Tibial nerve (tissue), 4 donors: ENCODE results near the gene PTPRK. TPM values are rescaled to one million over a fixed set of nuclear protein-coding genes. Genes with fewer than 3 reads are reported as not detected.

Source experiments
- DNase-seq, 2 donors: peaks; one replicate each; pipeline ENCODE4 v3.0.0-alpha.2; 2019; ENCODE audit warnings: low spot score in 2 of 2
- H3K27ac ChIP-seq, 4 donors: fragments of 200-600 bp; sonication (generic) in 3 of 4; one replicate each; pipeline ENCODE4 v1.5.1; 2017 to 2019; ENCODE audit warnings: mild to moderate bottlenecking in 1 of 4
- H3K27me3 ChIP-seq, 2 donors: fragments of 200-600 bp; sonication (generic) in 1 of 2; one replicate each; pipeline versions ENCODE4 v1.5.1 to v1.6.0; 2017 to 2019
- H3K36me3 ChIP-seq, 3 donors: fragments of 200-600 bp; sonication (generic); one replicate each; pipeline ENCODE4 v1.5.1; 2018 to 2019
- H3K4me1 ChIP-seq, 4 donors: fragments of 200-600 bp; sonication (generic) in 3 of 4; one replicate each; pipeline ENCODE4 v1.5.1; 2017 to 2019
- H3K4me3 ChIP-seq, 4 donors: fragments of 200-600 bp; sonication (generic) in 3 of 4; one replicate each; pipeline ENCODE4 v1.5.1; 2017 to 2019; ENCODE audit warnings: mild to moderate bottlenecking in 1 of 4, moderate library complexity in 1 of 4
- H3K9me3 ChIP-seq, 4 donors: fragments of 200-600 bp; sonication (generic) in 3 of 4; one replicate each; pipeline ENCODE4 v1.5.1; 2017 to 2019
- EP300 ChIP-seq, 2 donors: sonication (generic); formaldehyde crosslinking; IDR thresholded peaks; one replicate each; pipeline ENCODE4 v1.6.1; 2017; ENCODE audit warnings: antibody characterized with exemption in 2 of 2, mild to moderate bottlenecking in 1 of 2
- POLR2A ChIP-seq, 2 donors: fragments of 450-650 bp; IDR thresholded peaks; one replicate each; pipeline ENCODE4 v1.6.1; 2017; ENCODE audit warnings: antibody characterized with exemption in 2 of 2, mild to moderate bottlenecking in 2 of 2, moderate library complexity in 2 of 2
- WGBS, 2 donors: methylation state at CpG; one replicate each; pipeline ENCODE4 v1.1.5; 2018; 5-methylcytosine and 5-hydroxymethylcytosine counted together
- total RNA-seq, 4 donors: library from RNA; depleted of rRNA; stranded (reverse); fragments of >200 nt; gene quantifications; one replicate each; pipeline ENCODE4 v1.1.0, GENCODE V29; 2016
- TF ChIP-seq, protein P1 (sequence below), 5 experiments: fragments of 200-600 bp in 3 of 5; fragments of 450-650 bp in 2 of 5; sonication (generic) in 3 of 5; IDR thresholded peaks; one replicate each; pipeline ENCODE4 v1.5.1; 2016 to 2019; ENCODE audit warnings: antibody characterized with exemption in 5 of 5, mild to moderate bottlenecking in 3 of 5, moderate library complexity in 2 of 5

The PTPRK gene
- total RNA-seq, 4 donors from 2014 or later: 17.4 to 26.1 (median 21.2) TPM

DNA sequence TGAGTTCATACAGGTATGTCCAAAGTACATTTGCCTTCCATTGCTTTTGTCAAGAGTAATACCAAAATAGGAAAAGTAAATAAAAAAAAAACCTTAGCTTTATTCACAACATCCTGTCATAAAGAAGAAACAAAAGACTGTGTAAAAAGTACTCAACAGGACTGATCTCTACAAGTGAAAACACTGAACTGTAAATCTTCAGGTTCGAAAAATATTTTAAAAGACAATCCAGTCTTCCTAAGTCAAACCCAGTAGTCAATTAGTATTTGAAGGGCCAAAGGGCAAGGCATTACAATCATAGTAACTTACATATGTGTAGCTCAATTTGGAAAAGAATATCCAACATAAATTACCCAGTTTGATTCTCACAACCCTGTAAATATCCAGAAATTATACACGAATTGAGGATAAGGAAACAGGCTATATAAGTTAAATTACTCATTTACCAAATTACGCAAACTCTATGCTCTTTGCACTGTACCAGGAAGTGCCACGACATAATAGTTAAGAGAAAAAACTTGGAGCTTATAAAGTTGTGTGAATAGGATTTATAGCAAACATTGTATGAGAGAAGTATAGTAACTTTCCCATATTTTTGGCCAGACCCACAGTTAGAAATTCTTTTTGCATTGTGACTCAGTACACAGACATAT is 21.2 kb downstream of the PTPRK start:
- 72 to 78% methylated on average over 4 of the region's 4 CpGs for WGBS, 2 donors
- no peak overlapping the region for H3K27ac ChIP-seq
- TF ChIP-seq, protein P1, sequence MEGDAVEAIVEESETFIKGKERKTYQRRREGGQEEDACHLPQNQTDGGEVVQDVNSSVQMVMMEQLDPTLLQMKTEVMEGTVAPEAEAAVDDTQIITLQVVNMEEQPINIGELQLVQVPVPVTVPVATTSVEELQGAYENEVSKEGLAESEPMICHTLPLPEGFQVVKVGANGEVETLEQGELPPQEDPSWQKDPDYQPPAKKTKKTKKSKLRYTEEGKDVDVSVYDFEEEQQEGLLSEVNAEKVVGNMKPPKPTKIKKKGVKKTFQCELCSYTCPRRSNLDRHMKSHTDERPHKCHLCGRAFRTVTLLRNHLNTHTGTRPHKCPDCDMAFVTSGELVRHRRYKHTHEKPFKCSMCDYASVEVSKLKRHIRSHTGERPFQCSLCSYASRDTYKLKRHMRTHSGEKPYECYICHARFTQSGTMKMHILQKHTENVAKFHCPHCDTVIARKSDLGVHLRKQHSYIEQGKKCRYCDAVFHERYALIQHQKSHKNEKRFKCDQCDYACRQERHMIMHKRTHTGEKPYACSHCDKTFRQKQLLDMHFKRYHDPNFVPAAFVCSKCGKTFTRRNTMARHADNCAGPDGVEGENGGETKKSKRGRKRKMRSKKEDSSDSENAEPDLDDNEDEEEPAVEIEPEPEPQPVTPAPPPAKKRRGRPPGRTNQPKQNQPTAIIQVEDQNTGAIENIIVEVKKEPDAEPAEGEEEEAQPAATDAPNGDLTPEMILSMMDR (IDR thresholded peaks at IDR 0.05): no peak
- no peak for TF ChIP-seq POLR2A (IDR thresholded peaks at IDR 0.05)
- TF ChIP-seq EP300 (IDR thresholded peaks at IDR 0.05): no peak
- no peaks in the 10 kb centered on the region for H3K27me3 ChIP-seq
- DNase-seq: no peak
- H3K36me3 ChIP-seq: no peaks in the 10 kb centered on the region
- H3K4me3 ChIP-seq: no peak overlapping the region
- H3K9me3 ChIP-seq: no peaks in the 10 kb centered on the region
- peaks cover 0 to 13% (median 2%) of the 10 kb centered on the region in 4 donors for H3K4me1 ChIP-seq

DNA sequence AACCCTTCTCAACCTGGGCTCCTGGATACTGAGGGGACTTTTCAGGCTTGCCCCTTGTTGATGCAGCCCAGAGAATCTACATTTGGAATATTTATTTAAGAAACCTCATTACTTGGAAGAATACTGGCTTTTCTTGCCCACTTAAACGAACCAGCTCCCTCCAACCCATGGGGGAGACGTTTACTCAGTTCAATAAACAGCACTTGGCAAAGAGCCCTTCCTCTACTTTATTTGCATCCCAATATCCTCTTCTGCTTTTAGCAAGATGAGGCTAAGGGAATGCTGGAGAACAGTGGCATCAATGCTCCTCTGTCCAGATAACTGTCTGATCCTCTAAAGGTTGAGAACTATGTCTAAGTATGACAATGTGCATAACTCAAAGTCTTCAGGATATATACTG is 22.2 kb downstream of the PTPRK start:
- no peaks in the 10 kb centered on the region for H3K27me3 ChIP-seq
- WGBS, 2 donors: 22 to 25% methylated on average over 2 of the region's 2 CpGs
- no peak overlapping the region for H3K4me3 ChIP-seq
- DNase-seq: no peak
- H3K9me3 ChIP-seq: no peaks in the 10 kb centered on the region
- TF ChIP-seq EP300 (IDR thresholded peaks at IDR 0.05): no peak
- TF ChIP-seq, protein P1 (IDR thresholded peaks at IDR 0.05): no peak
- TF ChIP-seq POLR2A (IDR thresholded peaks at IDR 0.05): no peak
- H3K4me1 ChIP-seq: peaks cover 0 to 13% (median 2%) of the 10 kb centered on the region in 4 donors
- H3K36me3 ChIP-seq: no peaks in the 10 kb centered on the region
- H3K27ac ChIP-seq: no peak overlapping the region

DNA sequence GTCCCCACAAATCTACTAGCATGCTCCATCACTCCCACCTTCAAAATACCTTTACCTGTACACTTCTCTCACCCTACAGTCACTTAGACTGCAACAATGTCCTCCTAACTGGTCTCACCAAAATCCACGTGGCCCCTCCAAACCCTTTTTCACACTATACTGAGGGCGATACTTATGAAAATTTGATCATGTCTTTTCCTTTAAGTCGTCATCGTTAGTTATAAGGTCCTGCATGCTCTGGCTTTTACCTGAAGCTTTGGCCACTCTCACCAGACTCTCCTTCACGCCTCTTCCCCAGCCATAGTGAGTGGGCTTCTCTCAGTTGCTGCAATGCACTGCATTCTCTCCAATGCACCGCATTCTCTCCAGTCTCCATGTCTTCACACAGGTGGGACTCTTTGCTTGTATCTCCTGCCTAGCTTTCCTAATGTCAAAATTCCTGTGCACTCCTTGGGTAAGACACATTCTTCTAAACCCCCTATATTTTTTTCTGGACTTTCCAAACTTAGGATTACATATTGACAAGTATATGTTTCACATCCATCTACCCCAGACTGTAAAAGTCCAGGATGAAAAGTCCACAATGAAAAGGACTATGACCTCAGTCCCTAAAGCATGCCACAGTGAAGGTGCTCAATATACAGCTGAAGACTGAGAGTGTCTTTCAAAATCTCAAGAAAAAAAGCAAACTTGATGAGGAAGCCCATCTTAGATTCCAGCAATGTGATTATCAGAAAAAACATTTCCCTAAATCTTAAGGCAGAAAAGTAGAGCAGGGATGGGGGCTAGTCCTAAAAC is 24.7 kb downstream of the PTPRK start:
- no peak for DNase-seq
- peaks cover 0 to 18% (median 2%) of the 10 kb centered on the region in 4 donors for H3K4me1 ChIP-seq
- H3K4me3 ChIP-seq: no peak overlapping the region
- no peaks in the 10 kb centered on the region for H3K27me3 ChIP-seq
- H3K36me3 ChIP-seq: no peaks in the 10 kb centered on the region
- no peaks in the 10 kb centered on the region for H3K9me3 ChIP-seq
- no peak overlapping the region for H3K27ac ChIP-seq
- TF ChIP-seq POLR2A (IDR thresholded peaks at IDR 0.05): no peak
- no peak for TF ChIP-seq EP300 (IDR thresholded peaks at IDR 0.05)
- TF ChIP-seq, protein P1 (IDR thresholded peaks at IDR 0.05): no peak
- WGBS, 2 donors: 94 to 95% methylated on average over 6 of the region's 6 CpGs

DNA sequence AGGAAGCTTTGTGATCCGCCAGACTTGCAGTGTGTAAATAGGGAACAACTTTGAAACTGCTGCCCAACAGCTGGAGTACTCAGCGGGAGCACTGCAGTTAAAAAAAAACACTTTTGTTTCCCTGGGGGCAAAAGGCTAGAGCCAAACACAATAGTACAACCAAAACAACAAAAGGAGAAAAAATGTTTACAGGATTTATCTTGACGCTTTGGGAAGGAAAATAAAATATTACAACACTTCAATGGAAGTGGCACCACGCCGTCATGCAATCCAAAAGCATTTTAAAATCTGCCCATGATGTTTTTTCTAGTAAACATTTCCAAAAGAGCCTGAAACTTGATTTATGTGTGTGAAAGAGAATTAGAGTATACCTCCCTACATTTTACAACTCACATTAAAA is 26.0 kb downstream of the PTPRK start:
- Histone ChIP-seq H3K27ac (no peak overlapping the region), H3K4me3 (no peak overlapping the region), H3K27me3 (no peaks in the 10 kb centered on the region), H3K4me1 (peaks cover 0 to 18% (median 2%) of the 10 kb centered on the region in 4 donors), H3K9me3 (no peaks in the 10 kb centered on the region), H3K36me3 (no peaks in the 10 kb centered on the region)
- TF ChIP-seq POLR2A (IDR thresholded peaks at IDR 0.05): no peak
- TF ChIP-seq, protein P1 (IDR thresholded peaks at IDR 0.05): no peak
- TF ChIP-seq EP300 (IDR thresholded peaks at IDR 0.05): no peak
- WGBS, 2 donors: 65 to 66% methylated on average over 5 of the region's 5 CpGs
- no peak for DNase-seq

DNA sequence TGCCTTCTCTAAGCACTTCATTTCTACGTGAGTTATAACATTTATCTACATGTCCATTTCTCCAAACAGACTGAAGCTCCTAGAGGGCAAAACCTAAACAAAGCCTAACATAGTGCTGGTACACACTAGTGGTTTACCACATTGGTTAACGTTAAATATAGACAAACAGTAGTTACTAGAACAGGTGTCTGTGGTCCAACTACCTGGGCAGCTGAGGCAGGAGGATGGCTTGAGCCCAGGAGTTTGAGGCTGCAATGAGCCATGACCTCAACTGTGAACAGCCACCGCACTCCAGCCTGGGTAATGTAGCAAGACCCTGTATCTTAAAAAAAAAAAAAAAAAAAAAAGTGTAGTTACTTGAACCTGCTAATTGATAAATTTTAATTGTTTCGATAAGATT is 26.5 kb downstream of the PTPRK start:
- H3K4me1 ChIP-seq: peaks cover 0 to 18% (median 2%) of the 10 kb centered on the region in 4 donors
- no peaks in the 10 kb centered on the region for H3K27me3 ChIP-seq
- no peak overlapping the region for H3K4me3 ChIP-seq
- no peak for DNase-seq
- 94 to 100% methylated on average over 4 of the region's 4 CpGs for WGBS, 2 donors
- H3K9me3 ChIP-seq: no peaks in the 10 kb centered on the region
- no peaks in the 10 kb centered on the region for H3K36me3 ChIP-seq
- TF ChIP-seq, protein P1 (IDR thresholded peaks at IDR 0.05): no peak
- TF ChIP-seq POLR2A (IDR thresholded peaks at IDR 0.05): no peak
- TF ChIP-seq EP300 (IDR thresholded peaks at IDR 0.05): no peak
- H3K27ac ChIP-seq: no peak overlapping the region
